WTC11 (cell line): Measurements from ENCODE around the gene PRR13. TPM values are rescaled to one million over a fixed set of nuclear protein-coding genes. Genes with fewer than 3 reads are reported as not detected.
A peak's percentile ranks its signal among the peaks of the same experiment; 100 is the strongest.

ENCODE experiments used
- ATAC-seq: fragments of 200-7000 bp; cut with Tn5 transposase; 2 replicates; pipeline ENCODE4 v1.10.0; 2021; ENCODE audit warnings: mild to moderate bottlenecking, moderate library complexity
- CTCF ChIA-PET: fragments of 300-600 bp; sonication (Branson Sonifier 250); formaldehyde crosslinking; loops from one replicate; lab custom pipeline; 2021; ENCODE audit warnings: antibody characterized with exemption; lab: Charles Lee
- POLR2A ChIA-PET: fragments of 350-600 bp; sonication (Branson Sonifier 250); formaldehyde crosslinking; loops from one replicate; lab custom pipeline; 2021; ENCODE audit warnings: antibody characterized with exemption; lab: Charles Lee
- DNase-seq: peaks from one replicate; pipeline ENCODE4 v3.0.0; 2021; ENCODE audit warnings: low spot score
- H3K27ac Mint-ChIP-seq: 2 replicates; pipeline ENCODE4 v1.8.0; 2021; ENCODE audit warnings: mixed read lengths
- H3K27me3 Mint-ChIP-seq: 2 replicates; pipeline ENCODE4 v1.8.0; 2021; ENCODE audit warnings: low read depth, mild to moderate bottlenecking, moderate library complexity, mixed read lengths
- H3K36me3 Mint-ChIP-seq: 2 replicates; pipeline ENCODE4 v1.8.0; 2021; ENCODE audit warnings: mixed read lengths
- H3K4me1 Mint-ChIP-seq: 2 replicates; pipeline ENCODE4 v1.8.0; 2022; ENCODE audit warnings: mixed read lengths
- H3K4me3 Mint-ChIP-seq: 2 replicates; pipeline ENCODE4 v1.8.0; 2021; ENCODE audit warnings: mild to moderate bottlenecking, moderate library complexity, mixed read lengths
- H3K9me3 Mint-ChIP-seq: 2 replicates; pipeline ENCODE4 v1.8.0; 2021; ENCODE audit warnings: mixed read lengths
- ARID4B ChIP-seq: sonication (generic); formaldehyde crosslinking; IDR thresholded peaks from 2 replicates; pipeline ENCODE4 v1.8.0; 2023; ENCODE audit warnings: missing genetic modification reagents, mild to moderate bottlenecking, borderline replicate concordance
- CREM ChIP-seq: sonication (generic); formaldehyde crosslinking; IDR thresholded peaks from 2 replicates; pipeline ENCODE4 v1.8.1; 2022; ENCODE audit warnings: mild to moderate bottlenecking, missing genetic modification reagents, moderate library complexity
- E2F4 ChIP-seq: sonication (generic); formaldehyde crosslinking; IDR thresholded peaks from 2 replicates; pipeline ENCODE4 v1.8.1; 2022; ENCODE audit warnings: low read depth, mild to moderate bottlenecking, moderate library complexity, missing genetic modification reagents, borderline replicate concordance
- ETV6 ChIP-seq: sonication (generic); formaldehyde crosslinking; IDR thresholded peaks from 2 replicates; pipeline ENCODE4 v1.8.1; 2022; ENCODE audit warnings: mild to moderate bottlenecking, missing genetic modification reagents
- GRHL2 ChIP-seq: fragments of 250-450 bp; sonication (Bioruptor Pico); IDR thresholded peaks from 2 replicates; pipeline ENCODE4 v1.8.0; 2022; ENCODE audit warnings: mild to moderate bottlenecking, moderate library complexity; ENCODE audit not compliant: insufficient replicate concordance, severe bottlenecking
- JUN ChIP-seq: sonication (generic); formaldehyde crosslinking; IDR thresholded peaks from 2 replicates; pipeline ENCODE4 v1.8.0; 2023; ENCODE audit warnings: mild to moderate bottlenecking, missing genetic modification reagents
- MLX ChIP-seq: sonication (generic); formaldehyde crosslinking; IDR thresholded peaks from 2 replicates; pipeline ENCODE4 v1.8.1; 2023; ENCODE audit warnings: mild to moderate bottlenecking, missing genetic modification reagents, moderate library complexity
- NFATC4 ChIP-seq: fragments of 250-450 bp; sonication (Bioruptor Pico); IDR thresholded peaks from 2 replicates; pipeline ENCODE4 v1.9.0; 2021; ENCODE audit warnings: mild to moderate bottlenecking
- NFYB ChIP-seq: sonication (generic); formaldehyde crosslinking; conservative IDR thresholded peaks from 2 replicates; pipeline ENCODE4 v1.8.0; 2022; ENCODE audit warnings: low read depth, missing genetic modification reagents
- OVOL2 ChIP-seq: fragments of 250-450 bp; sonication (Bioruptor Pico); IDR thresholded peaks from 2 replicates; pipeline ENCODE4 v1.9.0; 2021; ENCODE audit warnings: mild to moderate bottlenecking, borderline replicate concordance
- PRRX2 ChIP-seq: fragments of 250-450 bp; sonication (Bioruptor Pico); IDR thresholded peaks from 2 replicates; pipeline ENCODE4 v1.8.0; 2021; ENCODE audit warnings: mild to moderate bottlenecking
- SMAD3 ChIP-seq: sonication (generic); formaldehyde crosslinking; IDR thresholded peaks from 2 replicates; pipeline ENCODE4 v1.8.0; 2022; ENCODE audit warnings: missing genetic modification reagents, mild to moderate bottlenecking, borderline replicate concordance
- USF1 ChIP-seq: sonication (generic); formaldehyde crosslinking; IDR thresholded peaks from 2 replicates; pipeline ENCODE4 v1.8.0; 2022; ENCODE audit warnings: mild to moderate bottlenecking, missing genetic modification reagents
- ZBTB43 ChIP-seq: sonication (generic); formaldehyde crosslinking; IDR thresholded peaks from 2 replicates; pipeline ENCODE4 v1.8.1; 2023; ENCODE audit warnings: mild to moderate bottlenecking, missing genetic modification reagents
- ZNF671 ChIP-seq: fragments of 250-450 bp; sonication (Bioruptor Pico); IDR thresholded peaks from 2 replicates; pipeline ENCODE4 v1.8.0; 2021; ENCODE audit warnings: mild to moderate bottlenecking
- total RNA-seq: library from RNA; stranded (reverse); gene quantifications from 3 replicates; pipeline ENCODE4 v1.2.3, GENCODE V29; 2021

The PRR13 gene
- total RNA-seq, 1 experiment from 2014 or later = 187 TPM

GRCh38 chr12:53482626-53483168 is 41.2 kb downstream of the PRR13 start (continued):
- no peak for TF ChIP-seq E2F4 (CRISPR knock-in tag)
- no peak for TF ChIP-seq OVOL2 (CRISPR knock-in tag)

- H3K9me3 Mint-ChIP-seq = no peaks in the 10 kb centered on the region
- POLR2A ChIA-PET = interaction anchor here (0.7 to 2.7 kb wide), 4 partner anchors 9 to 62 kb away, joined by 4 to 23 read pairs (median 11); partner anchors contain the start of genes MAP3K12 and TARBP2
- H3K4me1 Mint-ChIP-seq = peaks cover 15% of the 10 kb centered on the region
- CTCF ChIA-PET = interaction anchor here (1.7 to 8.1 kb wide), 7 partner anchors 10 to 162 kb away, joined by 4 to 99 read pairs (median 23); partner anchors contain the start of genes AAAS, MAP3K12, NPFF and TARBP2
- peak; percentile 7 for ATAC-seq
- H3K36me3 Mint-ChIP-seq = peaks cover 50% of the 10 kb centered on the region
- no peak for DNase-seq
- peak overlapping the region; percentile 74; the same call in 1 of the 2 replicates for H3K27ac Mint-ChIP-seq
- no peak for TF ChIP-seq ZBTB43 (CRISPR knock-in tag)
- TF ChIP-seq MLX (CRISPR knock-in tag) = 0 out of 2 replicates have a peak, but pooled peaks have one; percentile 22
- 0 out of 2 replicates have a peak, but pooled peaks have one; percentile 46 for TF ChIP-seq PRRX2 (CRISPR knock-in tag)
- TF ChIP-seq NFATC4 (CRISPR knock-in tag) = peak; percentile 17; the same call in 1 of the 2 replicates
- 0 out of 2 replicates have a peak, but pooled peaks have one; percentile 46 for TF ChIP-seq JUN
- TF ChIP-seq ARID4B = no peak
- TF ChIP-seq NFYB (CRISPR knock-in tag) = no peak
- peak; percentile 23; the same call in 1 of the 2 replicates for TF ChIP-seq USF1 (CRISPR knock-in tag)
- 0 out of 2 replicates have a peak, but pooled peaks have one; percentile 11 for TF ChIP-seq CREM
- 0 out of 2 replicates have a peak, but pooled peaks have one; percentile 32 for TF ChIP-seq SMAD3 (CRISPR knock-in tag)
- TF ChIP-seq ZNF671 (CRISPR knock-in tag) = peak; percentile 36; the same call in 1 of the 2 replicates
- TF ChIP-seq ETV6 = no peak
- no peak for TF ChIP-seq GRHL2 (CRISPR knock-in tag)
- no peaks in the 10 kb centered on the region for H3K27me3 Mint-ChIP-seq
- no peak overlapping the region for H3K4me3 Mint-ChIP-seq
Observed at GRCh38 chr12:53483225-53483978, 41.9 kb downstream of the PRR13 start.
